IPS-18c (cell line): ENCODE data around the gene SLC1A2.

Experiments
- H3K4me3 ChIP-seq: 2 replicates; pipeline ENCODE4 v1.7.0; 2013; ENCODE audit warnings: low read depth, mild to moderate bottlenecking, low read length, moderate library complexity; ENCODE audit not compliant: insufficient read depth
- H3K9me3 ChIP-seq: one replicate; pipeline ENCODE4 v1.6.1; 2013; ENCODE audit warnings: mild to moderate bottlenecking, low read length, moderate library complexity; ENCODE audit not compliant: control insufficient read depth, insufficient read depth

The SLC1A2 gene

DNA sequence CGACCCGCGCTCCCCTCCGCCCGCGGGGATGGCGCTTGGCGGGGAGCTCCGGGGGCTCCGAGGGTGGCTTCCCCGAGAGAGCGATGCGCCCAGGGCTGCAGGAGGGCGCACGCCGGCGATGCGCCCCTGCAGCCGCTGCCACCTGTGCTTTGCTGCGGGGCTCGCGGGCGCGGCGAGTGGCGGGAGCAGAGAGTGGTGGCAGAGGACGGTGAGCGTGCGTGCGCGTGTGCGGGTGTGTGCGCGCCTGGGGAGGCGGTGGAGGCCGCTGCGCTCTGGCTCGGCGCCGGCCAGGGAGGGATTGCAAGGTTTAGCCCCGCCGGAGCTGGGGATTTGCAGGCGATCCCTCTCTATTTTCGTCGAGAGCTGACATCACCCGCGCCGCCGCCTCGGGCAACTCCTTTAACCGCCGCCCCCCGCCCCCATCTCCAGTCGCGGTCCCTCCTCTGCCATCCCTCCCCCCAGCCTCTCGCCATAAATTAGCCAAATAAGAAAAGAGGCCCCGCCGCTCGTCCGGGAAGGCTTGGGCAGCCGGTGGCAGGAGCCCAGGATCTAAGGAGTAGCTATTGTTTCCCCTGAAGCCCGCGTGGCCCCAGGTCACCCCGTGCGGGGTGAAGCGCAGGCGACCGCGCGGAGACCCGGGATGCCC, at the start of gene SLC1A2:
Gene SLC1A2 (minus strand): TSS at position 375 of the 646 bp plus-strand sequence. CDS start 592 bp downstream, outside the sequence.
- Histone ChIP-seq H3K4me3 (peak within 1 kb of the TSS; percentile 79), H3K9me3 (no peaks in the 10 kb centered on the region)

GRCh38 chr11:35466058-35466457, 46.7 kb upstream of the SLC1A2 start:
- H3K4me3 ChIP-seq, result no peak overlapping the region

DNA sequence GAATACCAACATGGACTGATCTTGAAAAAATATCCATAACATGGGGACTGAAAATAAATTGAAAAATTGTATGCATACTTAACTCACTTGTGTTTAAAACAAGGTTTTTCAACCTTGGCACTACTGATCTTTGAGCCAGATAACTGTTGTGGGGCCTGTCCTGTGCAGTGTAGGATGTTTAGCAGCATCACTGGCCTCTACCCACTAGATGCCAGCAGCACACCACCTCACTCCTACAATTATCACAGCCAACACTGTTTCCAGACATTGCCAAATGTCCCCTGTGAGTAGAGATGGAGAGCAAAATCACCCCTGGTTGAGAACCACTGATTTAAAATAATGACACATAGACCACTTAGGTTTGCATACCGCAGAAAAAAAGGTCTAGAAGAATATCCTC, 45.0 kb upstream of the SLC1A2 start:
- Histone ChIP-seq H3K9me3 (no peaks in the 10 kb centered on the region), H3K4me3 (no peak overlapping the region)

More at GRCh38 chr11:35466058-35466457, 46.7 kb upstream of the SLC1A2 start:
- no peaks in the 10 kb centered on the region for H3K9me3 ChIP-seq

DNA sequence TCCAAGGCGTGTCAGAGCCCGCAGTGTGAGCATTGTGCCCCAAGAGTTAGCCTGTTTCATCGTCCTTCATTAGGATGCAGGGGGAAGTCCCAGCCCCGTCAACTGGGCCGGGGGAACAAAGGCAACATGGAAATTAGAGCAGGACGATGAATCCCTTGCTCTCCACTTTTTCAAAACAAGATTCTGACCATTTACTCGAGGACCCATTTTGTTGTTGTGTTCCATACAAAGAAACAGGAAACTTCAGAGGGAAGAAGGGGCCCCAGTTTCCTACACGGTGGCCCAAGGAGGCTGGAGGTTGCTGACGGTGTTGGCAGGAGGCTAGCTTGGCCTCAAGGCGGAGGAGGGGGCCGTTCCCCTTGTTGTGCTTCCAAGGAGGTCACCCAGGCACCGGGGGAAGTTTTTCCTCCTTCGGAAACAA, 44.0 kb upstream of the SLC1A2 start:
- no peaks in the 10 kb centered on the region for H3K9me3 ChIP-seq

GRCh38 chr11:35461917-35462538, 42.7 kb upstream of the SLC1A2 start:
- H3K4me3 ChIP-seq, result no peak overlapping the region
- no peaks in the 10 kb centered on the region for H3K9me3 ChIP-seq

More for the DNA sequence above, 44.0 kb upstream of the SLC1A2 start:
- no peak overlapping the region for H3K4me3 ChIP-seq

DNA sequence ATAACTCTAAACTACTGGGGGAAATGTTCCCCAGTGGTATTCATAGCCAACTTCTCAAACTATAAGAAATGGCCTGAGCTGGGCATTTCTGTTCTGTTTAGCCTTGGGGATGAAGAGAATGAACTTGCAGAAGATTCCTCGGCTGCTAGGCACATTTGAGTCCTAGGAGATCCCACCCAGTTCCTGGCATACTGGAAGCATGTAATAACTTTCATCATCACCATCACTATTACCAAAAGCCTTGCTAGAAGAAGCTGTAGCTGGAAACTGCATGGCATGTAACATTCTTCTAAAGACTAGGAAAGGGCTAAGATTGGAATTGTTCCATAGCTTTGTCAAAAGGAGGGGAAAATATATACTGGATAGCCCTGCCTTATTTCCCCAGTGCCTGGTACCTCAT, 40.1 kb upstream of the SLC1A2 start:
- H3K4me3 ChIP-seq, result no peak overlapping the region
- no peaks in the 10 kb centered on the region for H3K9me3 ChIP-seq

GRCh38 chr11:35458846-35459245, 39.5 kb upstream of the SLC1A2 start:
- H3K4me3 ChIP-seq, result no peak overlapping the region

GRCh38 chr11:35454362-35454761, 35.0 kb upstream of the SLC1A2 start:
- H3K4me3 ChIP-seq, result no peak overlapping the region
- no peaks in the 10 kb centered on the region for H3K9me3 ChIP-seq

More at GRCh38 chr11:35458846-35459245, 39.5 kb upstream of the SLC1A2 start:
- no peaks in the 10 kb centered on the region for H3K9me3 ChIP-seq

DNA sequence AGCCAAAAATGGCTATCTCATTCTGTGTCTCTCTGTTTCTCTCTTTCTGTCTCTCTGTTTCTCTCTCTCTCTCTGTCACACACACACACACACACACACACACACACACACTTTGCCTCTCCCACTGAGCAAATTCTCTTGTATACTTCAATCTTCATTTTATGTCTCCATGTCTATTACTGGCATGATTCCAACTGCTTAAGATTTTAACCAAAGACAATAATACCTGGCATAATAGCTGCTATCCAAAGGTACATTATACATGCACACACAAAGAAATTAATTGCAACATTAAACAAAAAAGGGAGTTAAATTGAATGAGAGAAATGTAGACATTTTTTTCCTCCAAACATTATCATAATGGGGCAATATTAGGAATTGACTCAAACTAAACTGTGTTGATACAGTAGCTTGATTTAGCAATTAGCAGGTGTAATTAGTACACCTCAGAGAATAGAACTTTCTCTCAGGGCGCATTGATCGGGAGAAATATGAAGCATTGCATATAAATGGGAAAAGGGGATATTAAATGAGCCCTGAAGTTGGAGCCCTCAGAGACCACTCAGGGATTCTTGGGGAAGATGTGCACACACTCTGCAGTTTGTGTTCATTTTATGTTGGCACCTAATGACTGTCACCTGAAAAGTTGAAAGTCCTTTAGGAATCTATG, 17.4 kb upstream of the SLC1A2 start:
- Histone ChIP-seq H3K9me3 (no peaks in the 10 kb centered on the region), H3K4me3 (no peak overlapping the region)

GRCh38 chr11:35433588-35433987, 14.2 kb upstream of the SLC1A2 start:
- Histone ChIP-seq H3K4me3 (no peak overlapping the region), H3K9me3 (no peaks in the 10 kb centered on the region)

- no peaks in the 10 kb centered on the region for H3K9me3 ChIP-seq
- no peak overlapping the region for H3K4me3 ChIP-seq
These were observed 13.1 kb upstream of the SLC1A2 start for GRCh38 chr11:35432464-35432863.

DNA sequence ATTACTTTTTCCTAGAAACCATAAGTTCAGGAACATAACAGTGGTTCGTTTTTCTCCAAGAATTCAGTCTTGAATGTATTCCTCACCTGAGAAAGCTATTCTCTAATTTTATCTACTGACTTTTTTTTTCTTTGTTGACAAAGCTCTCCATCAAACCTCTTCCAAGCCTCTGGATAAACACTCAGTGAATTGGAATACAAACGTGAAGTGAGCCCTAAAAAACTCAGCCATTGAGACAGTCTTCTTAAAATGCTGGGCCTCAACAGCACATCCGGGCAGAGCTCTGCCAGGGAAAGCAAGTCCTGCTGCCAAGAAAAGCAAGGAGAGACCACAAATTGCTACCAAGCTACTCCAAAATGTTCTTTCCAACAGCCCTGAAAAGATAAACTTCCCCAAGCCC, 7.7 kb upstream of the SLC1A2 start:
- no peak overlapping the region for H3K4me3 ChIP-seq
- H3K9me3 ChIP-seq, result no peaks in the 10 kb centered on the region

DNA sequence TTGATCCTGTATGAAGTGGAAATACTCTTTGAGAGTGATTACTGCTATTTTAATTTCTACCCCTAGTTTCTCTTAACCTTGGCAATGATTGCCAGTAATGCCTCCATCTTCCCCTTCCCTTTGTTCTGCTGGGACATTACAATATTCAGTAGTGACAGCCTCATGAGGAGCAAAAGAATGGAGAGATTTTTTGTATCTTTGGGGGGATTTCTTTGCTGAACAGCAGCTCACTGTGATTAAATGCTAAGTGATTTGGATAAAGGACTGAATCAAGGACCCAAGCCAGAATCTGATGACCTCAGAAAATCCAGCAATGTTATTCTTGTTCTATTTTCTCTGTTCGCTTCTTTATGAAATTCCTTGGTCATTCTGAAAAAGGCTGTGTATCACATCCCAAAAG, 7.0 kb upstream of the SLC1A2 start:
- Histone ChIP-seq H3K9me3 (no peaks in the 10 kb centered on the region), H3K4me3 (no peak overlapping the region)

GRCh38 chr11:35425603-35426212, 6.3 kb upstream of the SLC1A2 start:
- Histone ChIP-seq H3K4me3 (no peak overlapping the region), H3K9me3 (no peaks in the 10 kb centered on the region)

- no peak overlapping the region for H3K4me3 ChIP-seq
- no peaks in the 10 kb centered on the region for H3K9me3 ChIP-seq
These were observed 5.0 kb upstream of the SLC1A2 start for GRCh38 chr11:35424157-35424940.

DNA sequence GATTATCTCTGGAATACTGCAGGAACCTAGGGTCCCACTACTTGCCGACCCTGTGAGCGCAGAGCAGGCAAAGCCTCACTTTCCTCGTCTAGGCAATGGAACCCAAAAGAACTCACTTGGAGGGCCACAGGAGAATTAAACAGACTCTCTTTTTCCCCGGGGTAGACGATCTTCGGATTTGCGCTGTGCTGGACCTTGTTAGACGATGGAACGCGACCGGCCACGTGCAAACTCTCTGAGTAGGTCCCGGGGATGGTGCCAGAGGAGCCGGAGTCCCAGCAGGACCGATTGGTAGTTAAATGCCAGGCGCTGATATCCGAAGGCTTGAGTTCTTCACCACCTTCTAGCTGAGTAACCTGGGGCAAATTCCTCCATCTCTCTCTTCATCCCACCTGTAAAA, 1.0 kb upstream of the SLC1A2 start:
- no peaks in the 10 kb centered on the region for H3K9me3 ChIP-seq
- peak overlapping the region; percentile 79 for H3K4me3 ChIP-seq

- Histone ChIP-seq H3K9me3 (no peaks in the 10 kb centered on the region), H3K4me3 (peak overlapping the region; percentile 79)
These were observed 524 bp upstream of the SLC1A2 start for GRCh38 chr11:35419830-35420333.
